Measurements from ENCODE around the gene SLC27A1.

Gene SLC27A1

DNA sequence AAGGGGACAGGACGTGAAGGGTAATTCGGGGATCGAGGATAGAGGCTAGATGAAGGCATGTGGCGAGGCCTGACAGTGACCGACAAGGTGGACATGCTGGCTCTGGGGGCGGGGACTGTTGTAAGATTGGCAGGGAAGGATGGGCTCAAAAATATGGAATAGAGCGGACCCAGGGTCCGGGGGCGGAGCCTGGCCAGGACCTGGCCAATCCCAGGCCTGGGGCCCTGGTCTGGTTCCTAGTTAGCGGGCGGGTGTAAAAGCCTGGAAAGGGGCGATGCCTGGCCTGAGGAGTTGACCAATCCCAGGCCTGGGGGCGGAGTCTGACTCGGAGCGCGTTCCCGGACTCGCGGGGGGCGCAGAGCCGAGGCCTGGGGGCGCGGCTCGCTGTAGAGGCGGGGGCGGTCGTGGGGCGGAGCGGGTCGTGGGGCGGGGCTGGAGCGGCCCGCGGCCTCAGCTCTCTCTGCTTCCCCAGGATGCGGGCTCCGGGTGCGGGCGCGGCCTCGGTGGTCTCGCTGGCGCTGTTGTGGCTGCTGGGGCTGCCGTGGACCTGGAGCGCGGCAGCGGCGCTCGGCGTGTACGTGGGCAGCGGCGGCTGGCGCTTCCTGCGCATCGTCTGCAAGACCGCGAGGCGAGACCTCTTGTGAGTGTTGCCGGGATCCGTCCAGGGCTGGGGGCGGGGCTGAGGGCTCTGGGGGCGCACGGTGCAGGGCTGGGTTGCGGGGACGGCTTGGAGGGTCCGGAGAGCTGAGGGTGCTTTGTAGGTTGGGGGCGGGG is at the start of gene SLC27A1:
Gene SLC27A1 (plus strand): TSS at position 457 of the 774 bp plus-strand sequence. CDS start 17 bp downstream, at position 474.
- peak; percentile 99 for DNase-seq (ENCODE audit: low read depth)

DNA sequence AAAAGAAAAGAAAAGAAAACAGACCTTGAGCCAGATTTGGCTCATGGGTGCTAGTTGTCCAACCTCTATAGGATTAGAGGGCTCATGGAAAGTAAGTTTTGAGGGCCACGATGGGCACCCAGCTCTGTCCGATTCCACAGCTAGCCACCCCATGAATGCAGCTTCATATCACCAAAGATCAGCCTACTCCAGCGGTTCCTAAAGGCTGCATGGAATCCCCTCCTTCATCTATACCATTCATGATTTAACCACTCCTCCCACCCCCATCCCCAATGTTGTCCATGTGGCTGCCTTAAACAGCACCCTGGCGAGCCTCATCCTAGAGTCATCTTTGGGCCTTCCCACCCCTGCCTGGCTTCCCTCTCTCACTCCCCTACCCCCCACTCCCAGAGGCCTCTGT is 48.4 kb upstream of the SLC27A1 start:
- DNase-seq (ENCODE audit: low read depth) = no peak

DNA sequence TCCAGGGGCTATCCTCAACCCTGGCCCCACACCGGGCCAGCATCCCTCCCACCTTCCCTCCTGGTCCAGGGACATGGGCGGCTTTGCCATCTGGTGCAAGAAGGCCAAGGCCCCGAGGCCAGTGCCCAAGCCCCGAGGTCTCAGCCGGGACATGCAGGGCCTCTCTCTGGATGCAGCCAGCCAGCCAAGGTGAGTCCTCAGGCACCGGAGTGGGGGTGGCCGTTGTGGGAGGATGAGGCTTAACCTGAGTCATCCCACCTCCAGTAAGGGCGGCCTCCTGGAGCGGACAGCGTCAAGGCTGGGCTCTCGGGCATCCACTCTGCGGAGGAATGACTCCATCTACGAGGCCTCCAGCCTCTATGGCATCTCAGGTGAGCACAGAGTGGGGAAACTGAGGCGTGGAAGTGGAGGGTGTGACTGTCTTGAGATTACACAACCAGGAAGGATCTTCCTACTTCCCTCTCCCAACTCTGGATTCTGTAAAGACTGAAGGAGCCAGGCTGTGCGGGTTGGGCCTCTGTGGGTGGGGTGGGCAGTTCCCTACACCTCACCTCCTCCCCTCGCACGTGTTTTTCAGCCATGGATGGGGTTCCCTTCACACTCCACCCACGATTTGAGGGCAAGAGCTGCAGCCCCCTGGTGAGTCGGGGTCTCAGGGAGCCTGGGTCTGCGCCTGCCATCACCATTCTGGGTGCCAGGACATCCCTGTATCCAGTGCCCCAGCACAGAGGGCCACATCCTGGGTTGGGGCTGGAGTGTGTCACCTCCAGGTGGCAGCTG is 46.7 kb upstream of the SLC27A1 start:
- no peak for DNase-seq (ENCODE audit: low read depth)

DNA sequence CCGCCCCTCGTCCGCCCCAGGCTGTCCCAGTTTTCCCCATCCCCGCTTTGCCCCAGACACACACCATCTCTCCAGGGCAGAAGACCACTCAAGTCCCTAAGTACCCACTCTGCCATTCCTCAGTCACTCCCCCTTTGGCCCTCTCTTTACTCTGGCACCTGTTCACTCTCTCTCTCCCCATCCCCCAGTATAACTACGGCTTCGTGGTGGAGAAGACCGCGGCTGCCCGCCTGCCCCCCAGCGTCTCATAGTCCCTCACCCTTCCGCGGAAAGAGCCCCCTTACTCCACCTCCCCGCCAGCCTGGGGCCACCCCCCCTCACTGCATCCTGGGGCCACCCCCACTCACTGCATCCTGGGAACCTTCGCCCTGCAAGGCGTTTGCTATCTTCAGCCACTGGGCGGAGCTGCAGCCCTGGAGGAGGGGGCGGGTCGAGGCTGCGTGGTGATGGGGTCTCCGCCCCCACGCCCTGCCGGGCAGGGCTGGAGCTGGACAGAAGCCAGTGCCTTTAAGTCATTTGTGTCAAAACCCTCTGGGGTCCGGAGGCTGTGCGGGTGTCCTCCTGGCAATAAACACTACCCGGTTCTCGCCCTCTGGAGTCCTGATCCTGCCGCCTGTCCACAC is 45.5 kb upstream of the SLC27A1 start:
- peak; percentile 41 for DNase-seq (ENCODE audit: low read depth)

DNA sequence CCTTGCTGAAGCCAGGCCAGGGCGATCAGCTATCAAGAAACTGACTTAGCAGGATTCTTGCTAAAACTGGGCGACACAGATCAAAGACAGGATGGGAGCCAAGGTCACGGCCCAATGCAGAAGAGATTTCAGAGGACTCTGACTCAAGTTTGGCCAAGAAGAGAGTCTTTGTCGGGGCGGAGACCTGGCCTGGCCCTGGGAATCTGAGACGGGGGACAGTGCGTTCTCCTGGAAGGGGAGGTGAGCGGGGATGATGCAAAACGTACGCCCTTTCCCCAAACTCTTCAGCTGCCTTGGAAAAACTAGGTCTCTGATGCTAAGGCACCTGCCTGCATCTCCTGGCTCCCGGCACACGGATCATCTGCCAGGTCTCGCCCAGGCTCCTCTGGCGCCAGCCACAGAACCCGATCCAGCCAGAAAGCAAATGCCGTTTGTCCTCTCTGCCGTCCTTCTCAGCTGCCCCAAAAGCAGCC is 40.6 kb upstream of the SLC27A1 start:
- no peak for DNase-seq (ENCODE audit: low read depth)

DNA sequence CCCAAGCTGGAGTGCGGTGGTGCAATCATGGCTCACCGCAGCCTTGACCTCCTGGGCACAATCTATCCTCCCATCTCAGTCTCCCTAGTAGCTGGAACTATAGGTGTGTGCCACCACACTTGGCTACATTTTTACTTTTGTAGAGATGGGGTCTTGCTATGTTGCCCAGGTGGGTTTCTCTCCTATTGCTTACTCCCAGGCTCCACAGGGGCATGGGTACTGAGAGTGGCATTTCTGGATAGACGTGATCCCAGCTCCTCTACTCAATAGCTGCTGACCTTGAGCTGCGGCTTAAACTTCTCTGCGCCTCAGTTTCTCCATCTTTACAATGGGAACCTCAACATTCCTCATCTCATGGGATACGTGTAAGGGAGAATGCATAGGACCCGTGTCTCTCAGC is 38.9 kb upstream of the SLC27A1 start:
- no peak for DNase-seq (ENCODE audit: low read depth)

DNA sequence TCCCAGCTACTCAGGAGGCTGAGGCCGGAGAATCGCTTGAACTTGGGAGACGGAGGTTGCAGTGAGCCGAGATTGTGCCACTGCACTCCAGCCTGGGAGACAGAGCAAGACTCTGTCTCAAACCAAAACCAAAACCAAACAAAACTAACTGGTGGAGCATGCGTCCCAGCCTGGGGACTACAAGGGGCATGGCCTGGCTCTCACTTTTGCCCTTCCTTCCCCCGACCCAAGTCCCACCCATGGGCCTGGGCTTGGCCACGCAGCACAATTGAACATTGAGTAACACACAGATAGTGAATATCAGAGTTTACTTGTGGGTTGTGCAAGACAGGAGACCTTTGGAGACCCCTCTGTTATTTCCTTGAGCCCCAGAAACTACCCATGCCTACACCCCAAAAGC is 35.1 kb upstream of the SLC27A1 start:
- DNase-seq (ENCODE audit: low read depth) = no peak

DNA sequence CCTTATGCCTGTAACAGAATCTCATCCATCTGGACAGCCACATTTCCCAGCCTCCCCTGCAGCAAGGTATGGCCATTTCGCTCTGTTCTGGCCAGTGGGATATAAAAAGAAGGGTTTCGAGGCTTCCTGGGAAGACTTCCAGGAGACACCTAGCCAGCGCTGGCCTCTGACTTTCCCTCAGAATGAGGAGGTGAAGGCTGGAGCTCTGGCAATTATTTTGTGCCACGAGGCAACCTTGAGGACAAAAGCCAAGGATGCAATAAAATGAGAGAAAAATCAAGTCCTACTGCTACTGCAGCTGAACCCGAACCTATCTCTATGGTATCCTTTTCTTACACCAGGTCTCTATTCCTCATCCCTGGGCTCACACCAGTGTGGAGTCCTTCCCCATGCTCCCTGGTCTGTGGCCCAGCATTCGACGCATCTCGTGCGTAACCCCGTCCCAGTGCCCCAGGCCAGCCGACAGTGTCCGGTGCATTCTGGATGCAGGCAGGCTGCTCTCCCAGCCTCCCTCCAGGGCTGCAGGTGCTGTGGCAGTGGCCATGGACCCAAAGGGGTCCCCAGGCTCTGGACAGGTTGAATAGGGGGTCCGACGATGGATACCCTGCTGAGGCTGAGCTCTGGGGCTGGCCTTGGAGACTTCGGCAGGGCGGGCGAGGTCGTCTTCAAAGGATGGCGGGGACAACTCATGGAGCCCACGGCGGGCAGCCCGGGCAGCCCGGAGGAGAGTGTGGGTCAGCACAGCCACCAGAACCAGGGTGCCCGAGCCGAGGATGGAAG is 34.0 kb upstream of the SLC27A1 start:
- no peak for DNase-seq (ENCODE audit: low read depth)

DNA sequence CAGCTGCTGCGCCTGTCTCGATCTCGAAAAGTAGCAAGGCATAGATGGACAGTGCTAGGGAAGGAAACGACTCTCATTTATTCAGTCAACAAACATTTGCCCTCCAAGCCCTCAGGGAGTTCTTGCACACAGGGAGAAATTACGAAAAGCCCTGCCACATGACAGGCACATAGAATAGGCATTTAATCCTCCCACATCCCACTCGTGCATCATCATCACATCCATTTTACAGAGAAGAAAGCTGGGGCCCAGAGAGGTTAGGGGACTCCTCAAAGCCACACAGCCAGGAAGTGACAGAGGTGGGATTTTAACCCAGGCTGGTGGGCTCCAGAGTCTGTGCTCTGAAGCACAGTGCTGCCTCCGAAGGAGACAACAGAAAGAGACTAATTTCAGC is 33.5 kb upstream of the SLC27A1 start:
- no peak for DNase-seq (ENCODE audit: low read depth)

DNA sequence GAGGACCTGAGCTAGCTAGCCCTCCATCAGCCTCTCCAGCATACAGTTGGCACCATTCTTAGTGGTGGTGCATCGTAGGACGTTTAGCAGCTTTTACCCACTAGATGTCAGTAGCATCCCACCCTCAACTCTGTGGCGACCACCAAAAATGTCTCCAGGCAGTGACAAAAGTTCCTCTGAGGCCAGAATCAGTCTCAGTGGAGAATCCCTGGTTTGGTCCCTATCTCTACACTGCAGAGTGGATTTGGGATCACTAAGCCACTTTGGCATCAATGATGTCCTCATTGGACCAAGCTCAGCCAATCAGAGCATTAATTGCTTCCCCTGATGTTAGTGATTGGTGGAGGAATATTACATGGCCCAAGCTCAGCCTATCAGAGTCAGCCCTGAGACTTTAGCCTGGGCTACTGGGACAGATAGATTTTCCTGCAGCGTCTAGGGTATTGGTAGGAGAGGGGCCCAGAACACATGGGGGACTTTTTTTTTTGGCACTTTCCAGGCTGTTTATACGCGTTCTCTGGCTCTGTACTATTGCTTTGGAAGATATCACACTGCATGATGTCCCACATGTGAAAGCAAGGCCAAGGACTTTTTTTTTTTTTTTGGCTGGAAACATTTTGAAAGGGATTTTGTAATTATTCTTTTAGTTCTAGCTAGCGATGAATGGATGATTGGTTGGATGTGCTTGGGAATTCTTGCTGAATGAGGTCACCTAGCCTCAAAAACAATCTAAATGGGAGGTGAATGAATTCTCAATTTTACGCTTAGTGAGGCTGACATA is 28.9 kb upstream of the SLC27A1 start:
- DNase-seq (ENCODE audit: low read depth) = peak; percentile 38

DNA sequence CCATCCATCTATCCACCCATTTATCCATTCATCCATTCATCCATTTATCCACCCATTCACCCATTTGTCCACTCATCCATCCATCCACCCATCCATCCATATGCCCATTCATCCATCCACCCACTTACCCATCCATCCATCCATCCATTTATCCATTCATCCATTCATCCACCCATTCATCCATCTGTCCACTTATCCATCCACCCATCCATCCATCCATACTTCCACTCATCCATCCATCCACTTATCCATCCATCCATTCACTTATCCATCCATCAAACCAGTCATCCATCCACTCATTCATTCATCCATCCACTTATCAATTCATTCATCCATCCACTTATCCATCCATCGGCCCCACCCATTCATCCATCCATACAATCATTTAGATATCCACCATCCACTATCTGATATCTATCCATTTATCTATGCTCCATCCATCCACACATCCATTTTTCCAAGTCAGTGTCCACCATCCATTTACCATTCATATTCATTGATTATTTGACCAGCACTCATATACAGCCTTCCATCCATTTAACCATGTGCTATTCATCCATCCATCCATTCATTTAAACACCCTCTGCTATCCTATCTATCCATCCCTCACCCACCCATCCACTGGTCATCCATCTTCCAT is 24.7 kb upstream of the SLC27A1 start:
- DNase-seq (ENCODE audit: low read depth) = no peak

DNA sequence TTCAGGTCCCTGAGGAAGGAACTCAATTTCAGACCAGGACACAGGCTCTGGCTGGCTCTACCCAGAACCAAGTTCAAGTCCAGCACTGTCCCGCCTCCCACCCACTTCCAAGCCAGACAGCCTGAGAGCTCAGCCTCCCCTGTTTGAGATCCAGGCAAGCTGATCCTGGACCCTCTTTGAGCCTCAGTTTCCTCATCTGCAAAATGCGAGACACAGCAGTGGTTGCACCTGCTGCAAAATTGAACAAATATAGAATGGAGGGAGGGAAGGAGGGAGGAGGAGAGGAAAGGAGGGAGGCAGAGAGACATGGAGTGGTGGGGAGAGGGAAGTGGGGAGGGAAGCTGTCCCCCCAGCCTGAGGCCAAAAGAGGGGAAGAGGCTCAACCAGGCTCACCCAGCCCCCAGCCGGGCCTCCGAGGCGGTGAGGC is 22.6 kb upstream of the SLC27A1 start:
- DNase-seq (ENCODE audit: low read depth) = no peak

DNA sequence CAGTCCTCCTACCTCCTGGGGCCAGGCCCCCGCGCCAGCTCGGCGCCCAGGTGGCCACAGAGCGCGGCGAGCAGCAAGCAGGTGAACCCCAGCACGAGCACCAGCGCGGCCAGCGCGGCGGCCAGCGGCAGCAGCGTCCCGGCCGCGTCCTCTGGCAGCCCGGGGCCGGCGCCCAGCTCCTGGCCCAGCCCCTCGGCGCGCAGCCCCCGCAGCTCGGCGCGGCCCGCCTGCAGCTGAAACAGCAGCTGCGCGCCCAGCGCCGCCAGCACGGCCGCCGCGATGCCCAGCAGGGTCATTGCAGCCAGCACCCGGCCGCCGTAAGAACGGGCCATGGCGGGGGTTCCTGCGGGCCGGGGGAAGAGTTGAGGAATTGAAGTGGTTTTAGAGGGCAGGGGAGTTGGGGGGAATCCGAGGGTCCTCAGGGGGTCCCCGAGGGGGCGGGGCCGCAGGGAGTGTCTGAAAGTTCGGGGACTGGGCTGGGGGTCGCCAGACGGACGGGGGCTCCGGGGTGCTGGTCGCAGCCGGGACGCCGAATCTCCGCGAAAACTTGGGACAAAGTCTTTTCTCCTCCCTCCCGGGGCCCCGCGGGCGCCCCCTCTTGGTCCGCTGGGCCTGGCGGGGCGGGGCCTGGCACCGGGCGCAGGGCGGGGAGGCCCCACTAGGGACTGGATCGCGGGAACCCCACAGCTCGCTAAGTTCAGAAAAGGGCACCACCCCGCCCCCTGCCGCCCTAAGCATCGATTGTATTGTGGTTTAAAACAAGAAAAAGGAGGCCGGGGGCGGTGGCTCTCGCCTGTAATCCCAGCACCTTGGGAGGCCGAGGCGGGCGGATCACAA is 22.0 kb upstream of the SLC27A1 start, which contains the start of gene TMEM221:
Gene TMEM221 (minus strand): TSS at position 538 of the 837 bp plus-strand sequence. CDS start 206 bp downstream, at position 332.
- no peak for DNase-seq (ENCODE audit: low read depth)

DNA sequence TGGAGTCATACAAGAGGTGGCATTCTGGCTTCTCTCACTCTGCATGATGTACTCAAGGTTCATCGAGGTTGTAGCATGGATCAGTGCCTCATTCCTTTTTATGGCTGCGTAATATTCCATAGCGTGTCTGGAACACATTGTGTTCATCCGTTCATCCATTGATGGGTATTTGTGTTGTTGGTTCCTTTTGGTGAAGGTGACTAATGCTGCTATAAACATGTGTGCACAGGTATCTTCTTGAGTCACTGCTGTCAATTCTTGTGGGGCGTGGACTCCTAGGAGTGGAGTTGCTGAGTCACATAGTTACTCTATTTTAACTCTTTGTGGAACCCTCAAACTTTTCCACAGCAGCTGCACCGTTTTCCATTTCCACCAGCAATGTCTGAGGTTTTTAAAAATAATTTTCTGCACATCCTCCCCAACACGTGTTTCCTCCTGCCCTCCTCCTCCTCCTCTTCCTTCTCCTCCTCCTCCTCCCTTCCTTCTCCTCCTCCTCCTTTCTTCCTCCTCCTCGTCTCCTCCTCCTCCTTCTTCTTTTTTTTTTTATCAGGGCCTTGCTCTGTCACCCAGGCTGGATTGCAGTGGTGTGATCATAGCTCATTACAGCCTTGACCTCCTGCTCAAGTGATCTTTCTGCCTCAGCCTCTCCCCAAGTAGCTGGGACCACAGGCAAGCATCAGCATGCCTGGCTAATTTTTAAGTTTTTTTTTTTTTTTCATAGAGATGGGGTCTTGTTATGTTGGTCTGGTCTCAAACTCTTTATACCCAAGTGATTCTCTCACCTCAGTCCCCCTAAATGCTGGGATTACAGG is 19.9 kb upstream of the SLC27A1 start:
- DNase-seq (ENCODE audit: low read depth) = no peak

DNA sequence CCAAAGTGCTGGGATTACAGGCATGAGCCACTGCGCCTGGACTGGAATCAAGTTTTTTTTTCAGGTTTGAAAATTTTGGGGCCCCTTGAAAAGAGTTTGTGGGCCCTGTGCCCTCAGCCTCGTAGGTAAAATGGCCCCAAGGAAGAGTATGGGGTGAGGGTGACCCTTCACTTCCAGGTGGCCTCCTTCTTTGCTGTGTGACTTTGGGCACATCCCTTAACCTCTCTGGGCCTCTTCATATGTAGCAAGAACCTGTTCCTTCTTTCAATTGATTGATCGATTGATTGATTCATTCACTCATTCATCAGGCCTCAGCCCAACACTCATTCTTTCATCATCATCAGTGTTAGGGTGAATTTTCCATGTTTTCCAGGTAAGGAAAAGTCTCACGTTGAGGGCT is 18.5 kb upstream of the SLC27A1 start:
- no peak for DNase-seq (ENCODE audit: low read depth)

DNA sequence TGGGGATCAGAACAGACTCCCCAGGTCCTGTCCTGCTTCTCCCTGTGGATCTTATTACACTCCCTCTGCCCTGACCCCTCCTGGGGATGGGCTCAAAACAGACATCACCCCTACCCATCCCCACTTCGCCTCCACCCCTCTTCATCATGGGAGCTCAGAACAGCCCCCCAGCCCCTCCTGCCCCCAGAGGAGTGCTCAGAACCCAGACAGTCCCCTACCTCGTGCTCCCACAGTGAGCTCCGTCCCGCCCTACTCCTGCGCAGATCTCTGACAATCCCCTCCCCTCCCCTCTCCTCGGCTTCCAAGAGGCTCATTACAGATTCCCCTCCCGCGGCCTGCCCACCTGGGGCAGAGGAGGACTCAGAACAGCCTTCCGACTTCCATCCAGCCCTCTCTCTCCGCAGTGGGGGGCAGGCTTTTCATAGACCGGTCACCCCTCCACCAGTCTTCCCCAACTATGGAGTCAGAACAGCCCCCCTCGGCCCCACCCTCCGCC is 15.7 kb upstream of the SLC27A1 start:
- no peak for DNase-seq (ENCODE audit: low read depth)

DNA sequence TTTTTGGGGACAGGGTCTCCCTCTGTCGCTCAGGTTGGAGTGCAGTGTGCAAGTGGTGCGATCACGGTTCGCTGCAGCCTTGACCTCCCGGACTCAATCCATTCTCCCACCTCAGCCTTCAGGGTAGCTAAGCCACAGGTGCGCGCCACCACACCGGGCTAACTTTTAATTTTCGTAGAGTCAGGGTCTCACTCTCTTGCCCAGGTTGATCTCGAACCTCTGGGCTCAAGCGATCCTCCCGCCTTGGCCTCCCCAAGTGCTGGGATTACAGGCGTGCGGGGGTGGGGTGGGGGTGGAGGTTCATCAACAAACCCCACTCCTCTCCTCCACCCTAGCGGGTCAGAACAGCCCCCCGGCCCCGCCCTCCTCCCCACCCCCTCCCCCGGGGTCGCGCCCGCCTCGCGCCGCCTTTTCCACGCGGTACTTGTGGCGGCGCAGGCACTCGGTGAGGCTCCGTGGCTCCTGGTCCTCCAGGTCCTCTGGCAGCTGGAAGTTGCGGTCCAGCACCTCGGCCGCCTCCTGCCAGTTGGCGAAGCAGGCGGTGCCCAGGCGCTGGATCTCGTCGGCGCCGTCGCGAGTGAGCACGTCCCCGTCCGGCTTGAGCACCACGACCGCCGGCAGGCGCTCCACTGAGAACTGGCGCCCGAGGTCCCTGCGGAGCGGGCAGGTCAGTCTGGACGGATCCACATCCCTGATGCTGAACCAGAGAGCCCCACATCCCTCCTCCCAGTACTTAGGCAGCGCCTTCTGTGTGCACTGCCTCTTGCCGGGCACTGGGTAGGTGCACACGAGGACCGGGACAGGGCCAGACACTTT is 14.8 kb upstream of the SLC27A1 start:
- DNase-seq (ENCODE audit: low read depth) = no peak

DNA sequence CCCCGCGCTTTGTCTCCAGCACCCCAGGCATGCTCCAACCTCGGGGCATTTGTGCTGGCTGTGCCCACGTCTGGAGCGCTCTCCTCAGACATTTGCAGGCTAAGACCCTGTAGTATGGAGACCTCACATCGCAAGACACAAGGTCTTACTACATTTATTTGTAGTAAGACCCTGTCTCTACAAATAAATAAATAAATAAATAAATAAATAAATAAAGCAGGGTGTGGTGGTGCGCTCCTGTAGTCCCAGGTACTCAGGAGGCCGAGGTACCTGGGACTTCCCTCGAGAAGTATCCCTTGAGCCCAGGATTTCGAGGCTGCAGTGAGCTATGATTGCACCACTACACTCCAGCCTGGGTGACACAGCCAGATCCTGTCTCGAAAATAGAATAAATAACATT is 14.2 kb upstream of the SLC27A1 start:
- DNase-seq (ENCODE audit: low read depth) = no peak

Measured in iris pigment epithelial cell (primary cell).